Transverse colon (tissue), 4 donors: ENCODE measurements around the gene KCNH2. TPM values are rescaled to one million over a fixed set of nuclear protein-coding genes. Genes with fewer than 3 reads are reported as not detected.

Experiments
- DNase-seq: peaks from one replicate; pipeline ENCODE4 v3.0.0-alpha.2; 2019
- H3K27ac ChIP-seq, 4 donors: fragments of 200-600 bp; sonication (generic); 2 replicates each; pipeline ENCODE4 v1.5.1; 2016 to 2018; ENCODE audit warnings: inconsistent platforms in 4 of 4
- H3K27me3 ChIP-seq: fragments of 200-600 bp; sonication (generic); 2 replicates; pipeline ENCODE4 v1.5.1; 2017; ENCODE audit warnings: inconsistent platforms
- H3K36me3 ChIP-seq, 4 donors: fragments of 200-600 bp; sonication (generic); 2 replicates each; pipeline ENCODE4 v1.5.1; 2017 to 2019; ENCODE audit warnings: inconsistent platforms in 4 of 4
- H3K4me1 ChIP-seq, 4 donors: fragments of 200-600 bp; sonication (generic); 2 replicates each; pipeline ENCODE4 v1.5.1; 2017 to 2020; ENCODE audit warnings: inconsistent platforms in 4 of 4
- H3K4me3 ChIP-seq, 4 donors: fragments of 200-600 bp; sonication (generic); 1 replicate in 1 of 4; 2 replicates in 3 of 4; pipeline versions ENCODE4 v1.5.1 to v1.6.1; 2017 to 2019; ENCODE audit warnings: inconsistent platforms in 4 of 4
- H3K9me3 ChIP-seq, 2 donors: fragments of 200-600 bp; sonication (generic); 2 replicates each; pipeline ENCODE4 v1.5.1; 2017 to 2019; ENCODE audit warnings: inconsistent platforms in 2 of 2
- CTCF ChIP-seq, 5 experiments: fragments of 200-600 bp in 3 of 5; fragments of 450-650 bp in 2 of 5; sonication (generic) in 3 of 5; IDR thresholded peaks; 1 replicate in 2 of 5; 2 replicates in 3 of 5; pipeline ENCODE4 v1.5.1; 2016 to 2017; ENCODE audit warnings: antibody characterized with exemption in 5 of 5, inconsistent platforms in 3 of 5, mild to moderate bottlenecking in 2 of 5, moderate library complexity in 1 of 5
- EP300 ChIP-seq: sonication (generic); formaldehyde crosslinking; IDR thresholded peaks from one replicate; pipeline ENCODE4 v1.6.1; 2017; ENCODE audit warnings: antibody characterized with exemption, low read depth
- POLR2A ChIP-seq: fragments of 450-650 bp; IDR thresholded peaks from one replicate; pipeline ENCODE4 v1.6.1; 2016; ENCODE audit warnings: antibody characterized with exemption, mild to moderate bottlenecking, moderate library complexity
- POLR2AphosphoS5 ChIP-seq, 3 donors: sonication (generic); formaldehyde crosslinking; IDR thresholded peaks; one replicate each; pipeline ENCODE4 v1.6.1; 2016; ENCODE audit warnings: antibody characterized with exemption in 3 of 3
- WGBS, 2 donors: methylation state at CpG; one replicate each; pipeline ENCODE4 v1.1.5; 2018; ENCODE audit warnings: low coverage in 1 of 2; 5-methylcytosine and 5-hydroxymethylcytosine counted together
- in situ Hi-C, 4 donors: fragments of 200-750 bp; cut with MboI; loops; one replicate each; pipeline versions ENCODE4 v1.15.0 to v1.15.1; 2017; ENCODE audit warnings: low sequenced_read_pairs in 3 of 4, low pct_ligation_motif_present in 1 of 4, low pct_unique_long_range_greater_than_20kb in 1 of 4
- intact Hi-C: fragments of 100-400 bp; cut with DNase I; formaldehyde crosslinking; loops from one replicate; pipeline ENCODE4 v1.15.1; 2023; ENCODE audit warnings: low total_unique reads
- total RNA-seq, 4 donors: library from RNA; depleted of rRNA; stranded (reverse); fragments of >200 nt; gene quantifications; one replicate each; pipeline ENCODE4 v1.1.0, GENCODE V29; 2016

The KCNH2 gene
- total RNA-seq, 4 donors from 2014 or later: 9.5 to 39.0 (median 19.3) TPM

DNA sequence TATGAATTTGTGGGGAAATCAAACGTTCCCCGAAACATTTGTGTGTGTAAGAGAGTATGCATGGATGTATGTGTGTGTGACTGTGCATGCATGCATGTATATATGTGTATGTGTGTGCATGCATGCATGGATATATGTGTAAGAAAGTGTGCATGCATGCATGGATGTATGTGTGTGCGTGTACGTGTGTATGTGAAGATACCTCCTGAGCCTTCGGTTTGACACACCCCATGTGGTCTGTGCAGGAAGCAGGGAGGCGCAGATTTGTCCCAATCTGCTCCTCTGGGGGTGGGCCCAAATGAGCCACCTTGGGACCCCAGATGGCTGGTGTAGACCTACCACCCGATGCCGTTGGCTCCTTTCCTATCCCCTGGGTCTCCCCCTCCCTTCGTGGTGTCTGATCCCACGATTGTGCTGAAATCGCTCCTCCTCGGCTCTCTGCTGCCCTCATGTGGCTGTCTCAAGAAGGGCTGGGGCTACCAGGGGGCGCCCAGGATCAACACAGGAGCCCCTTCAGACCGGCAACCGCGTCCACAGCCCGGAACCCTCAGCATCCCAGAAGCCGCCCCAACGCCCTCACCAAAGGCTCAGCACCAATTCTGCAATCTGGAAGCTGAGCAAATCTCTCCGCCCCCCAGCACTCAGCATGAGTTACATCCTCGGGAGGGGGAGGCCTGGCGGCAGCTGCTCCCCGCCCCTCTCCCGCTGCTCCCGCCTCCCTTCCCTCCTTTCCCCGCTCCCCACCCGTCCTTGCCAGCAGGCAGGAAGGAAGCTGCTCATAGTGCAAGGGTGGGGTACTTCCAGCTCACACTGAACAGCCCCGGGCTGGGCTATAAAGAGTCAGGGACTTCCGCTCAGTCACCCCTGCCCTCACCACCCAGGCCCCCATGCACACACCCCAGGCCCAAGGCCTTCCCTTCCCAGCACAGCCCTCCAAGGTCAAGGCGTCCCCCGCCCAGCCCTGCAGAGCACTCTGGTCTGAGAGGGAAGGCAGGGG is 10.4 kb upstream of the KCNH2 start:
- Histone ChIP-seq H3K9me3 (peaks cover 0 to 4% of the 10 kb centered on the region in 2 donors), H3K27ac (peak overlapping the region in 3 of 4 donors; percentile 2 to 57 (median 27)), H3K27me3 (peaks cover 7% of the 10 kb centered on the region), H3K36me3 (no peaks in the 10 kb centered on the region), H3K4me1 (peaks cover 6 to 19% (median 12%) of the 10 kb centered on the region in 4 donors), H3K4me3 (no peak overlapping the region)
- peak; percentile 61 for DNase-seq
- TF ChIP-seq CTCF (IDR thresholded peaks at IDR 0.05): peak; percentile 85 to 92 (median 88)
- no peak for TF ChIP-seq POLR2AphosphoS5 (IDR thresholded peaks at IDR 0.05)
- in situ Hi-C loops (loop anchor here (5.0 to 25.0 kb wide), 8 partner anchors 91 to 551 kb away; no protein-coding TSS in a partner anchor), intact Hi-C loops (loop anchor here (1.0 to 5.0 kb wide), 3 partner anchors 26 to 206 kb away; no protein-coding TSS in a partner anchor)
- 9 to 30% methylated on average over 2 to 23 of the region's 31 CpGs for WGBS, 2 donors

- Histone ChIP-seq H3K9me3 (peaks cover 0 to 4% of the 10 kb centered on the region in 2 donors), H3K27me3 (peaks cover 14% of the 10 kb centered on the region), H3K4me3 (no peak overlapping the region), H3K4me1 (peaks cover 6 to 19% (median 12%) of the 10 kb centered on the region in 4 donors), H3K27ac (no peak overlapping the region), H3K36me3 (no peaks in the 10 kb centered on the region)
- TF ChIP-seq CTCF (IDR thresholded peaks at IDR 0.05): no peak
- no peak for TF ChIP-seq POLR2A
- TF ChIP-seq POLR2AphosphoS5 (IDR thresholded peaks at IDR 0.05): no peak
- DNase-seq: no peak
- 58% methylated on average over 5 of the region's 5 CpGs; no CpG with 5 or more reads in 1 of the 2 donors for WGBS, 2 donors
- intact Hi-C loops (loop anchor here (5.0 kb wide), 1 partner anchor 204 kb away; no protein-coding TSS in a partner anchor), in situ Hi-C loops (loop anchor here (5.0 to 25.0 kb wide), 8 partner anchors 89 to 549 kb away; no protein-coding TSS in a partner anchor)
These were observed 8.4 kb upstream of the KCNH2 start for GRCh38 chr7:150986556-150986955.

DNA sequence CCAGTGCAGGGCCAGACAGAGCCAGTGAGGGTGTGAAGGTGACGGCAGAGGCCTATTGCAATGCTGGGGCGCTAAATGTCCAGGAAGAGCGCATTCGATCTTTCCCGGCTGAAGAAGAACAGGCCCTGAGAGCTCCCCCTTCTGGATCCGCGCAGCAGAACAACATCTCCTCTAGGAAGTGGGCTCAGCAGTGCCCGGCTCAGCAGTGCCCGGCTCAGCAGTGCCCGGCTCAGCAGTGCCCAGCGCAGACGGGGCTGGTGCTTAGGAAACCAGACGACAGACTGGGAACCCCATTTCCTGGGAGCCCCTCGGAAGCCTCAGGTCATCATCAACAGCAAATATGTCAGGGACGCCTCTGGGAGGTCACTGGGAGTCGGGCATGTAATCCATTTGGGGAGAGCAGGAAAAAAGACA is 8.0 kb upstream of the KCNH2 start:
- DNase-seq: peak; percentile 77
- H3K9me3 ChIP-seq: peaks cover 0 to 4% of the 10 kb centered on the region in 2 donors
- H3K27ac ChIP-seq: no peak overlapping the region
- WGBS, 2 donors: 7% methylated on average over 15 of the region's 16 CpGs; no CpG with 5 or more reads in 1 of the 2 donors
- intact Hi-C loops: loop anchor here (5.0 kb wide), 1 partner anchor 204 kb away; no protein-coding TSS in a partner anchor
- in situ Hi-C loops: loop anchor here (5.0 to 25.0 kb wide), 8 partner anchors 89 to 549 kb away; no protein-coding TSS in a partner anchor
- no peak for TF ChIP-seq POLR2AphosphoS5 (IDR thresholded peaks at IDR 0.05)
- TF ChIP-seq CTCF (IDR thresholded peaks at IDR 0.05): peak; percentile 53 to 78 (median 69)
- no peak overlapping the region for H3K4me3 ChIP-seq
- no peaks in the 10 kb centered on the region for H3K36me3 ChIP-seq
- H3K4me1 ChIP-seq: peaks cover 6 to 19% (median 12%) of the 10 kb centered on the region in 4 donors
- H3K27me3 ChIP-seq: peaks cover 17% of the 10 kb centered on the region

DNA sequence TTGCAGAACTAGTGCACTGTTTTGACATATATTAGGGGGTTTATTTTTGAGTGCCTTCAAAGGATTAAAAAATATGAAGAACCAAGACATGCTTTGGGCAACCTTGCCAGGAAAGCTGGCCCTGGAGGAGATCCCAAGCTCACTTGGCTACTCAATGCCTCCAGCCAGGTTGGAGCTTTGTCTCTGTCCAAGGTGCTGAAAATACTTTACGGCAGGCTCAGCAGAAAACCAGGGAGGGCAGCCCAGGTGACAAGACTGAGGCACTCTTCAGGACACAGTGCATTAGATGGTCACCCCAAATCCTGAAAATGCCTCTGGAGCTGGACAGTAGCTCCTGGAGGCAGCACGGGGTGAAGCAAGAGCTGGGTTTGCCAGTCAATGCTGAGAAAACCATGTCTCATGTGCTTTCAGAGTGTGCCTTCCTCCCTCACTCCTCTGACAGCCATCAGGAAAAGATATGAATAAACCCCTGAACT is 5.8 kb upstream of the KCNH2 start:
- peaks cover 15 to 30% (median 19%) of the 10 kb centered on the region in 4 donors for H3K4me1 ChIP-seq
- no peaks in the 10 kb centered on the region for H3K36me3 ChIP-seq
- H3K4me3 ChIP-seq: no peak overlapping the region
- intact Hi-C loops (no loop called here), in situ Hi-C loops (loop anchor here (10.0 to 25.0 kb wide), 5 partner anchors 89 to 547 kb away; no protein-coding TSS in a partner anchor)
- H3K9me3 ChIP-seq: no peaks in the 10 kb centered on the region
- TF ChIP-seq POLR2A: no peak
- TF ChIP-seq EP300: no peak
- no peak for TF ChIP-seq POLR2AphosphoS5 (IDR thresholded peaks at IDR 0.05)
- TF ChIP-seq CTCF (IDR thresholded peaks at IDR 0.05): no peak
- peaks cover 39% of the 10 kb centered on the region for H3K27me3 ChIP-seq
- no peak for DNase-seq
- WGBS, 2 donors: 0% methylated on average over 2 of the region's 2 CpGs; no CpG with 5 or more reads in 1 of the 2 donors
- no peak overlapping the region for H3K27ac ChIP-seq
